ENCODE data around the gene PDLIM5. TPM values are rescaled to one million over a fixed set of nuclear protein-coding genes. Genes with fewer than 3 reads are reported as not detected.

Gene PDLIM5
- total RNA-seq, 4 donors from 2014 or later: 62.9 to 133 (median 110) TPM

DNA sequence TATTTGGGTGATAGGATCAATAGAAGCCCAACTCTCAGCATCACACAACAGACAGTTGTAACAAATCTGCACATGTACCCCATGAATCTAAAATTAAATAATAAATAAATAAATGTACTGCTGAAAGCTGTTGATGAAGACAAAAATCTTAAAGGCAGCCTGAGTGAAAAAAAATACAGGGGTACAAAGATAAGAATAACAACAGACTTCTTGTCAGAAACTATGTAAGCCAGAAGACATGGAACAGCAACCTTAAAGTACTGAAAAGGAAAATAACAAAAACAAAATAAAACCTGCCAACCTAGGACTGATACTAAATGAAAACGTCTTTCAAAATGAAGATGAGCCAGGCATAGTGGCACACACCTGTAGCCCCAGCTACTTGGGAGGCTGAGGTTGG, 25.0 kb upstream of the PDLIM5 start:
- peaks cover 16 to 18% of the 10 kb centered on the region in 2 donors for H3K9me3 ChIP-seq
- TF ChIP-seq POLR2AphosphoS5 (IDR thresholded peaks at IDR 0.05) (no peak), EP300 (IDR thresholded peaks at IDR 0.05; ENCODE audit: low read depth) (no peak), POLR2A (IDR thresholded peaks at IDR 0.05) (no peak)
- TF ChIP-seq, protein P1, sequence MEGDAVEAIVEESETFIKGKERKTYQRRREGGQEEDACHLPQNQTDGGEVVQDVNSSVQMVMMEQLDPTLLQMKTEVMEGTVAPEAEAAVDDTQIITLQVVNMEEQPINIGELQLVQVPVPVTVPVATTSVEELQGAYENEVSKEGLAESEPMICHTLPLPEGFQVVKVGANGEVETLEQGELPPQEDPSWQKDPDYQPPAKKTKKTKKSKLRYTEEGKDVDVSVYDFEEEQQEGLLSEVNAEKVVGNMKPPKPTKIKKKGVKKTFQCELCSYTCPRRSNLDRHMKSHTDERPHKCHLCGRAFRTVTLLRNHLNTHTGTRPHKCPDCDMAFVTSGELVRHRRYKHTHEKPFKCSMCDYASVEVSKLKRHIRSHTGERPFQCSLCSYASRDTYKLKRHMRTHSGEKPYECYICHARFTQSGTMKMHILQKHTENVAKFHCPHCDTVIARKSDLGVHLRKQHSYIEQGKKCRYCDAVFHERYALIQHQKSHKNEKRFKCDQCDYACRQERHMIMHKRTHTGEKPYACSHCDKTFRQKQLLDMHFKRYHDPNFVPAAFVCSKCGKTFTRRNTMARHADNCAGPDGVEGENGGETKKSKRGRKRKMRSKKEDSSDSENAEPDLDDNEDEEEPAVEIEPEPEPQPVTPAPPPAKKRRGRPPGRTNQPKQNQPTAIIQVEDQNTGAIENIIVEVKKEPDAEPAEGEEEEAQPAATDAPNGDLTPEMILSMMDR (IDR thresholded peaks at IDR 0.05): no peak
- intact Hi-C loops (cut with DNase I; ENCODE audit: low total_unique reads): no loop called here
- no peak for DNase-seq
- 83% methylated on average over 1 of the region's 1 CpG; no CpG with 5 or more reads in 1 of the 2 donors for WGBS, 2 donors (ENCODE audit: low coverage in 1 of 2)
- no peaks in the 10 kb centered on the region for H3K27me3 ChIP-seq
- H3K27ac ChIP-seq: no peak overlapping the region
- in situ Hi-C loops (cut with MboI; ENCODE audit: low pct_ligation_motif_present in 1 of 4, low pct_unique_long_range_greater_than_20kb in 1 of 4, low sequenced_read_pairs in 3 of 4): no loop called here
- H3K36me3 ChIP-seq: no peaks in the 10 kb centered on the region
- H3K4me3 ChIP-seq: no peak overlapping the region
- H3K4me1 ChIP-seq: no peaks in the 10 kb centered on the region

DNA sequence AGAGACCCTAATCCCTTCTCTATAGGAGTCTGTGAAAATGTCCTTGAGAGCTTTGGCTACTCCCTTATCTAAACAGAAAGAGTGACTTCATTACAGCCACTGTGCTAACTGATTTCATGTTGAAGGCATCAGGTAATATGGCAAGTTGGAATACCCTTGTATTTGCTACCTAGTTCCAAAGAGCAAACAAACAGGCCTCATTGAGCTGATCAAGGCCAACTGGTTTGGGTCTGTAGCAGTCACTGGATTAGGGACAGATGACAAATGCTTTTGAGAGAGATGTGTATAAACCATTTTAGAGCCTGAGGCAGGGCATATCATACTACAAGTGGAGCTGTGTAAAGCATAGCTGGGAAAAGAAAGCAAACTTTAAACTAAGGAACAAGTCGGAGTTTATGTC, 22.9 kb upstream of the PDLIM5 start:
- Histone ChIP-seq H3K27ac (no peak overlapping the region), H3K36me3 (no peaks in the 10 kb centered on the region), H3K4me1 (no peaks in the 10 kb centered on the region), H3K4me3 (no peak overlapping the region), H3K27me3 (no peaks in the 10 kb centered on the region), H3K9me3 (peaks cover 16 to 18% of the 10 kb centered on the region in 2 donors)
- 58 to 75% methylated on average over 1 of the region's 1 CpG for WGBS, 2 donors (ENCODE audit: low coverage in 1 of 2)
- in situ Hi-C loops (cut with MboI; ENCODE audit: low pct_ligation_motif_present in 1 of 4, low pct_unique_long_range_greater_than_20kb in 1 of 4, low sequenced_read_pairs in 3 of 4) (no loop called here), intact Hi-C loops (cut with DNase I; ENCODE audit: low total_unique reads) (no loop called here)
- TF ChIP-seq POLR2AphosphoS5 (IDR thresholded peaks at IDR 0.05): no peak
- no peak for TF ChIP-seq POLR2A (IDR thresholded peaks at IDR 0.05)
- TF ChIP-seq EP300 (IDR thresholded peaks at IDR 0.05; ENCODE audit: low read depth): no peak
- TF ChIP-seq, protein P1 (IDR thresholded peaks at IDR 0.05): no peak
- DNase-seq: no peak

DNA sequence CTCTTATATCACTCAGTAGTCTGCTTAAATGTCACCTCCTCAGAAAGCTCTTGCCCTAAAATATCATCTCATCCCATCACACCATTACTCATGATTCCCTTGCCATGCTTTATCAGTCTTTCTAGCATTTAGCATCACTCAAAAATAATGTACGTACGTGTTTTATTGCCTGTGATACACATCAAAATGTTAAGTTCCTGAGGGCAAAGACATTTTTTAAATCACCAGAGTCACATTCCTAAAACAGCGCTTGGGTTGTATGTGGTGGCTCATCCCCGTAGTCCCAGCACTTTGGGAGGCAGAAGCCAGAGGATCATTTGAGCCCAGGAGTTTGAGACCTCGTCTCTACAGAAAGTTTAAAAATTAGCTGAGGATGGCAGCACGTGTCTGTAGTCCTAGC, 21.3 kb upstream of the PDLIM5 start:
- Histone ChIP-seq H3K27me3 (no peaks in the 10 kb centered on the region), H3K36me3 (no peaks in the 10 kb centered on the region), H3K9me3 (peaks cover 16 to 17% of the 10 kb centered on the region in 2 donors), H3K27ac (no peak overlapping the region), H3K4me3 (no peak overlapping the region), H3K4me1 (no peaks in the 10 kb centered on the region)
- DNase-seq: no peak
- TF ChIP-seq POLR2A (IDR thresholded peaks at IDR 0.05): no peak
- TF ChIP-seq EP300 (IDR thresholded peaks at IDR 0.05; ENCODE audit: low read depth): no peak
- TF ChIP-seq POLR2AphosphoS5 (IDR thresholded peaks at IDR 0.05): no peak
- TF ChIP-seq, protein P1 (IDR thresholded peaks at IDR 0.05): no peak
- in situ Hi-C loops (cut with MboI; ENCODE audit: low pct_ligation_motif_present in 1 of 4, low pct_unique_long_range_greater_than_20kb in 1 of 4, low sequenced_read_pairs in 3 of 4): no loop called here
- 81 to 88% methylated on average over 6 of the region's 6 CpGs for WGBS, 2 donors (ENCODE audit: low coverage in 1 of 2)
- intact Hi-C loops (cut with DNase I; ENCODE audit: low total_unique reads): no loop called here

DNA sequence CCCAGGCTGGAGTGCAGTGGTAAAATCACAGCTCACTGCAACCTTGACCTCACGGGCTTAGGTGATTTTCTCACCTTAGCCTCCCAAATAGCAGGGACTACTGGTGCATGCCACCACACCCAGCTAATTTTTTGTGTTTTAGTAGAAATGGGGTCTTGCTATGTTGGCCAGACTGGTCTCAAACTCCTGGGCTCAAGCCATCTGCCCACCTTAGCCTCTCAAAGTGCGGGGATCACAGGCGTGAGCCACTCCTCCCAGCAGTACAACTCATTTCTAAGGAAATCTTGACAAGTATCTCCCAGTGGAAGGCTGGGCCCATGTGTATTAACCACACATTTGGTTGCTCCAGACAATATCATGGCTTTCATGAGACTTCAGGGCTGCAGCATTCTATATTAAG, 20.4 kb upstream of the PDLIM5 start:
- DNase-seq: no peak
- H3K9me3 ChIP-seq: peaks cover 9 to 11% of the 10 kb centered on the region in 2 donors
- H3K36me3 ChIP-seq: no peaks in the 10 kb centered on the region
- TF ChIP-seq EP300 (IDR thresholded peaks at IDR 0.05; ENCODE audit: low read depth): no peak
- no peaks in the 10 kb centered on the region for H3K4me1 ChIP-seq
- no peak overlapping the region for H3K4me3 ChIP-seq
- in situ Hi-C loops (cut with MboI; ENCODE audit: low pct_ligation_motif_present in 1 of 4, low pct_unique_long_range_greater_than_20kb in 1 of 4, low sequenced_read_pairs in 3 of 4) (no loop called here), intact Hi-C loops (cut with DNase I; ENCODE audit: low total_unique reads) (no loop called here)
- WGBS, 2 donors (ENCODE audit: low coverage in 1 of 2): 89 to 100% methylated on average over 1 to 3 of the region's 3 CpGs
- no peaks in the 10 kb centered on the region for H3K27me3 ChIP-seq
- H3K27ac ChIP-seq: no peak overlapping the region

DNA sequence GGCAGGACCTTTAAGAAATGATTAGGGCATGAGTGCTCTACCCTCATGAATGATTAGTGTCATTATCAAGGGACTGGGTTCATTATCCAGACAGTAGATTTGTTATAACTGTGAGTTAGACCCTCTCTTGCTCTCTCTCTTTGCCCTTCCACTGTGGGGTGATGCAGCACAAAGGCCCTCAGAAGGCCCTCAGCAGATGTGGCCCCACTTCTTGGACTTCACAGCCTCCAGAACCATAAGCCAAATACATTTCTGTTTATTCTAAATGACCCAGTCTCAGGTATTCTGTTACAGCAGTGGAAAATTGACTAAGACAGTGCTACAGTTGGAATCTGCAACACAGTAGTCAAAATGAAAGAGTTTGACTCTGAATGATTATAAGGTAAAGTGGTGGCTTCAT, 17.2 kb upstream of the PDLIM5 start:
- DNase-seq: no peak
- intact Hi-C loops (cut with DNase I; ENCODE audit: low total_unique reads) (no loop called here), in situ Hi-C loops (cut with MboI; ENCODE audit: low pct_ligation_motif_present in 1 of 4, low pct_unique_long_range_greater_than_20kb in 1 of 4, low sequenced_read_pairs in 3 of 4) (no loop called here)
- no peak overlapping the region for H3K4me3 ChIP-seq
- TF ChIP-seq POLR2A (IDR thresholded peaks at IDR 0.05): no peak
- TF ChIP-seq EP300 (IDR thresholded peaks at IDR 0.05; ENCODE audit: low read depth): no peak
- TF ChIP-seq POLR2AphosphoS5 (IDR thresholded peaks at IDR 0.05): no peak
- TF ChIP-seq, protein P1 (IDR thresholded peaks at IDR 0.05): no peak
- H3K9me3 ChIP-seq: no peaks in the 10 kb centered on the region
- no peak overlapping the region for H3K27ac ChIP-seq
- H3K27me3 ChIP-seq: no peaks in the 10 kb centered on the region
- no peaks in the 10 kb centered on the region for H3K4me1 ChIP-seq
- H3K36me3 ChIP-seq: no peaks in the 10 kb centered on the region

All from transverse colon (tissue), 4 donors.